ENCODE results near the gene EYA3. TPM values are rescaled to one million over a fixed set of nuclear protein-coding genes. Genes with fewer than 3 reads are reported as not detected.
A peak's percentile ranks its signal among the peaks of the same experiment; 100 is the strongest.

The EYA3 gene
- total and polyA plus RNA-seq, 10 of the 15 experiments (the other 5 are each of a cell fraction or from before 2014, with no cell fraction given): 13.0 to 46.6 (median 23.4) TPM

DNA sequence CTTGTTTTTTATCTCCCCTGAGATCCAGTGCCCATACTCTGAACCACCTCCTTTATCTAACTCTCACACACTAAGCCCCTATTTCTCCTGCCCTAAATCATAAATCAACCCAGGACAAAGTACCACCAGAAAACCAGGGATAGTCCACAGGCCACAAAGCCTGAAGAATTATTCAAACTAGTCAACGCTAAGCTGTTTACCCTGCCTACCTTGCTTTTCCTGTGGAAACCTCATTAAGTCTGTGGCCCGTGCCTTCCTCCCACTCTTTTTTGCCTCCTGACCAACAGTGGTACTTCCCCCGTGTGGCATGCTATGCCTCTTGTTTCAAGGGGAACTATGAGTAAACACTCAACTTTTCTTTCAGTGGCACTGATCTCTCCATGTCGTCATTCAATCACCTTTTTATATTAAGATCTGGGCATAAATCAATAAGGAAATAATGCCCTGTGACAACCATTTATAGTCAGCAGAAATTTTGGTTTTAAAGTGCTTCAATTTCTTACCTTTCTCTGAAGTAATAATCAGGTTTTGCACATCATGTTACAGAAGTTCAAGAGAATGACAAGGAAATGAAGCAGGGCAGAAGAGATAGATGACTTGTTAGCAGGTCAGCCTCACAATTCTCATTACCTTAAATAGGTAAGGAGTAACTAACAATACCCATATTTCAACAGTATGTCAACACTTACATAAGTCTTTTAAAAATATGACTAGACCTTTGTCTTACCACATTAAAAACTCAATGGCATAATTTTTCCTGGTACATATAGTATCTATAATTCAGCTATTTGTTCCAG is 32.1 kb downstream of the EYA3 start (continued):
- peak; percentile 61 for TF ChIP-seq GATAD2B (conservative IDR thresholded peaks at IDR 0.05; ENCODE audit: low read depth)
- TF ChIP-seq RELA (IDR thresholded peaks at IDR 0.05; ENCODE audit: borderline replicate concordance, partially characterized antibody): peak; percentile 30
- TF ChIP-seq, protein P1, sequence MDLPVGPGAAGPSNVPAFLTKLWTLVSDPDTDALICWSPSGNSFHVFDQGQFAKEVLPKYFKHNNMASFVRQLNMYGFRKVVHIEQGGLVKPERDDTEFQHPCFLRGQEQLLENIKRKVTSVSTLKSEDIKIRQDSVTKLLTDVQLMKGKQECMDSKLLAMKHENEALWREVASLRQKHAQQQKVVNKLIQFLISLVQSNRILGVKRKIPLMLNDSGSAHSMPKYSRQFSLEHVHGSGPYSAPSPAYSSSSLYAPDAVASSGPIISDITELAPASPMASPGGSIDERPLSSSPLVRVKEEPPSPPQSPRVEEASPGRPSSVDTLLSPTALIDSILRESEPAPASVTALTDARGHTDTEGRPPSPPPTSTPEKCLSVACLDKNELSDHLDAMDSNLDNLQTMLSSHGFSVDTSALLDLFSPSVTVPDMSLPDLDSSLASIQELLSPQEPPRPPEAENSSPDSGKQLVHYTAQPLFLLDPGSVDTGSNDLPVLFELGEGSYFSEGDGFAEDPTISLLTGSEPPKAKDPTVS (IDR thresholded peaks at IDR 0.05; ENCODE audit: low read depth, low read length): no peak
- TF ChIP-seq, protein P2, sequence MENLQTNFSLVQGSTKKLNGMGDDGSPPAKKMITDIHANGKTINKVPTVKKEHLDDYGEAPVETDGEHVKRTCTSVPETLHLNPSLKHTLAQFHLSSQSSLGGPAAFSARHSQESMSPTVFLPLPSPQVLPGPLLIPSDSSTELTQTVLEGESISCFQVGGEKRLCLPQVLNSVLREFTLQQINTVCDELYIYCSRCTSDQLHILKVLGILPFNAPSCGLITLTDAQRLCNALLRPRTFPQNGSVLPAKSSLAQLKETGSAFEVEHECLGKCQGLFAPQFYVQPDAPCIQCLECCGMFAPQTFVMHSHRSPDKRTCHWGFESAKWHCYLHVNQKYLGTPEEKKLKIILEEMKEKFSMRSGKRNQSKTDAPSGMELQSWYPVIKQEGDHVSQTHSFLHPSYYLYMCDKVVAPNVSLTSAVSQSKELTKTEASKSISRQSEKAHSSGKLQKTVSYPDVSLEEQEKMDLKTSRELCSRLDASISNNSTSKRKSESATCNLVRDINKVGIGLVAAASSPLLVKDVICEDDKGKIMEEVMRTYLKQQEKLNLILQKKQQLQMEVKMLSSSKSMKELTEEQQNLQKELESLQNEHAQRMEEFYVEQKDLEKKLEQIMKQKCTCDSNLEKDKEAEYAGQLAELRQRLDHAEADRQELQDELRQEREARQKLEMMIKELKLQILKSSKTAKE (IDR thresholded peaks at IDR 0.05; ENCODE audit: low read depth, poor library complexity, severe bottlenecking): peak; percentile 46
- TF ChIP-seq IKZF2 (IDR thresholded peaks at IDR 0.05): peak; percentile 93 to 95
- TF ChIP-seq, protein P3, sequence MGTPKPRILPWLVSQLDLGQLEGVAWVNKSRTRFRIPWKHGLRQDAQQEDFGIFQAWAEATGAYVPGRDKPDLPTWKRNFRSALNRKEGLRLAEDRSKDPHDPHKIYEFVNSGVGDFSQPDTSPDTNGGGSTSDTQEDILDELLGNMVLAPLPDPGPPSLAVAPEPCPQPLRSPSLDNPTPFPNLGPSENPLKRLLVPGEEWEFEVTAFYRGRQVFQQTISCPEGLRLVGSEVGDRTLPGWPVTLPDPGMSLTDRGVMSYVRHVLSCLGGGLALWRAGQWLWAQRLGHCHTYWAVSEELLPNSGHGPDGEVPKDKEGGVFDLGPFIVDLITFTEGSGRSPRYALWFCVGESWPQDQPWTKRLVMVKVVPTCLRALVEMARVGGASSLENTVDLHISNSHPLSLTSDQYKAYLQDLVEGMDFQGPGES (IDR thresholded peaks at IDR 0.05): no peak
- TF ChIP-seq HDGF (IDR thresholded peaks at IDR 0.05): peak; percentile 68; the same call in 1 of the 2 replicates
